ENCODE results near the gene BMP7. TPM values are rescaled to one million over a fixed set of nuclear protein-coding genes. Genes with fewer than 3 reads are reported as not detected.

Gene BMP7
- total RNA-seq, 1 donor from 2014 or later = 3.7 TPM

DNA sequence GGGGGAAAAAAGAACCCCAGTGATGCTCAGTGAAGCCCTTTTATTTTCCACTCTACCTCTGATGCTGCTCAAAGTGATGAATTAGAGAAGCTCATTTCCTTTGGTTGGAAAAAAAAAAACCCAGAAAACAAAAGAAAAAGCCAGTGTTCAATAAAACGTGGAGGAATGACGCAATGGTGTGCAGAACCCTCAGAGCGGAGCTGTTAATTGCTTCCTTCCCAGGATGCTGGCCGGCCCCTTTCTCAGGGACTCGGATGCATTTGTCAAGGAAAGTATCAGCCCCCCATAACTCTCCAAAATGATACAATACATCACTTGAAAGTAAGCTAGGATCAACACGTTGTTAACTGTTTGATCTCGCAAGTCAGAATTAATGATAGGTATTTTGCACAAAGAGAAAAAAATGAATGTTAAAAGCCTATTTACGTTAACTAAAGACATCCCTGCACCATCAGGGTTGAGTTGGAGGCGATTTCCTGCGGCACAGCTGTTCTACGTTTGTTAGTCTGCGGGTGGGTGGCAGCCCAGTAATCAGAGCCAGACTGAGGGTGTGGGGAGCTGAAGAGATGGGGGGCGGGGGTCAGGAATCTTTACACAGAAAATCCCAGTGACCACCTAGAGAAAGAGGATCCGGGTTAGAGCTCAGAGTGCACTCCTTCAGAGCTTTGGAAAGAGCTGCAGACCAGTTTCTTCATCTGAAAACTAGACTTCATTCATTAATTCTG, 132.4 kb downstream of the BMP7 start:
- no peak overlapping the region for H3K4me3 ChIP-seq (ENCODE audit: low read depth, low read length)
- TF ChIP-seq, protein P1, sequence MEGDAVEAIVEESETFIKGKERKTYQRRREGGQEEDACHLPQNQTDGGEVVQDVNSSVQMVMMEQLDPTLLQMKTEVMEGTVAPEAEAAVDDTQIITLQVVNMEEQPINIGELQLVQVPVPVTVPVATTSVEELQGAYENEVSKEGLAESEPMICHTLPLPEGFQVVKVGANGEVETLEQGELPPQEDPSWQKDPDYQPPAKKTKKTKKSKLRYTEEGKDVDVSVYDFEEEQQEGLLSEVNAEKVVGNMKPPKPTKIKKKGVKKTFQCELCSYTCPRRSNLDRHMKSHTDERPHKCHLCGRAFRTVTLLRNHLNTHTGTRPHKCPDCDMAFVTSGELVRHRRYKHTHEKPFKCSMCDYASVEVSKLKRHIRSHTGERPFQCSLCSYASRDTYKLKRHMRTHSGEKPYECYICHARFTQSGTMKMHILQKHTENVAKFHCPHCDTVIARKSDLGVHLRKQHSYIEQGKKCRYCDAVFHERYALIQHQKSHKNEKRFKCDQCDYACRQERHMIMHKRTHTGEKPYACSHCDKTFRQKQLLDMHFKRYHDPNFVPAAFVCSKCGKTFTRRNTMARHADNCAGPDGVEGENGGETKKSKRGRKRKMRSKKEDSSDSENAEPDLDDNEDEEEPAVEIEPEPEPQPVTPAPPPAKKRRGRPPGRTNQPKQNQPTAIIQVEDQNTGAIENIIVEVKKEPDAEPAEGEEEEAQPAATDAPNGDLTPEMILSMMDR (conservative IDR thresholded peaks at IDR 0.05; ENCODE audit: low read depth, low read length) = no peak
- no peak for DNase-seq (ENCODE audit: low read depth)

DNA sequence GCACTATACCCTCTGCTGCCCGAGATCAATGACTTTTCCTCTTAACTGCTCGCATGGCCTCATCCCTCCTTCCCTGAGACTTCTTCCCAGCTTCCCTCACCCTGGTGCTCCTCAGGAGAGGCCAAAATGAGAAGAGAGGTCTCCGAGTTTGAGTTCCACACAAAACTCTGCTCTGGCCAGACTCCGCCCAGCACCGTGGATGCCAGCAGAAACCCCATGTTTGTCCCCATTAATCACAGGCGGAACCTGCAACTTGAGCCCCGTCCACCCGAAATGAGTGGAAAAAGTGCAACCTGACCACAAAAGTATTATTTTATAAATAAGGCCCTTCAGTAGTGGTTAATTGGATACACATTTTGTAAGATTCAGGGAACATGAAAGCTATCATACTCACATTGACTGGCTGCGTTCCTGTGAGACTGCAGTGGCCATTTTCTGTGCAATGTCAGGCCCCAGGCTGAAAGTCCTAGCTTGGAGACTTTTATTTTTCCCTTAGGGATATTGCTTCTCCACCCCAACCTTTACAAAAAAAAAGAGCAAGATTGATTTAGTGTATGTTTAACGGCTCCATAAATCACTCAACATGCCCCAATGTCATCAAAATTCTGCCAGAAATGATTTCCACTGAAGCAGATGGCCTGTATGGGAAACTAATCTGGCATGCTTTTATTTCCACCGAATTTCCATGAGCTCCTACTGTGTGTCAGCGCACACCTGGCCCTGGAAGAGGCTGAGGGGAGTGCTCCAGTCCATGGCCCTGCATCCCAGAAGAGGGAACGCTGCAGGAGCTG, 134.6 kb downstream of the BMP7 start:
- TF ChIP-seq, protein P1 (conservative IDR thresholded peaks at IDR 0.05; ENCODE audit: low read depth, low read length) = no peak
- DNase-seq (ENCODE audit: low read depth) = no peak
- H3K4me3 ChIP-seq (ENCODE audit: low read depth, low read length) = no peak overlapping the region

DNA sequence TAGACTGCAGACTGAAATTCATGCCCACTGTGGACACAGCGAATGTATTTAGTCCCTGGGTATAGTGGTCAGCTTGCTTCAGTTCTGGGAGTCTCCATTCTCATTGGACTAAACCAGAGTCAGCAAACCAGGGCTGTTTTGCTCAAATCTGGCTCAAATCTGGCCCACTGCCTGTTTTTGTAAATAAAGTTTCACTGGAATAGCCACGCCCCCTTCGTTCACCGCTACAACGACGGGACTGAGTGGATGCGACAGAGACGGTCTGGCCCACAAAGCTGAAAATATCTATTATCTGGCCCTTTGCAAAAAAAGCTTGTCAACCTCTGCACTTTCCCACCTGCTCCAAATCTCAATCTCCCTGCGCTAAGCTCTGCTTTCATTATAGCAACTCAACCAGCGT, 135.4 kb downstream of the BMP7 start:
- H3K4me3 ChIP-seq (ENCODE audit: low read depth, low read length) = no peak overlapping the region
- TF ChIP-seq, protein P1 (conservative IDR thresholded peaks at IDR 0.05; ENCODE audit: low read depth, low read length) = no peak
- DNase-seq (ENCODE audit: low read depth) = no peak

DNA sequence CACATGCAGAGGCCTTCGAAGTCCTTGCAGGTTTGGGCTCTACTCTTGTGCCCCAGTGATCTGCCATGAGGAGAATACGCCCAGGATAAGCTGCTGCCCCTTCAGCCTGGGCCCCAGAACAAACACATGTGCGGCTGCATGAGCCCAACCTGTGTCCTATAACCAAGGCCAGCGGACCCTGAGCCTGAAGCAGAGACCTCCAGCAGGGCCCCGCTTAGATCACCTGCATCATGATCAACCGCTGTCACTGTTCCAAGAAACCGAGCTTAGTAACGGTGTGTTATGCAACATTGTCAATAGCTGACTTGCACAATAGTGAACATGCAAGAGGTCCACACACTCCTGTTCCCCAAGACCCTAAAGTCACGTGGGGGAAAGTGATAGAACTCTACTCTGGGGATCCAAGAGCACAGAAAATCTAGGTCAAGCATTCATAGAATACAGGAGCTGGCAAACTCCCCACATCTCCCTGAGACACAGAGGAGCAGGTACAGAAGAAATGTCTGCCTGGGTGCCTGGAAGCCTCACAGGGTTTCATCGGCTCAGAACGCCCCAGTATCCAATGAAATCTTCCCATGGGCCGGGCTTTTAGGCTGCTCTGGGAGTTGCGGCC, 136.2 kb downstream of the BMP7 start:
- no peak for DNase-seq (ENCODE audit: low read depth)
- TF ChIP-seq, protein P1 (conservative IDR thresholded peaks at IDR 0.05; ENCODE audit: low read depth, low read length) = no peak
- H3K4me3 ChIP-seq (ENCODE audit: low read depth, low read length) = no peak overlapping the region

DNA sequence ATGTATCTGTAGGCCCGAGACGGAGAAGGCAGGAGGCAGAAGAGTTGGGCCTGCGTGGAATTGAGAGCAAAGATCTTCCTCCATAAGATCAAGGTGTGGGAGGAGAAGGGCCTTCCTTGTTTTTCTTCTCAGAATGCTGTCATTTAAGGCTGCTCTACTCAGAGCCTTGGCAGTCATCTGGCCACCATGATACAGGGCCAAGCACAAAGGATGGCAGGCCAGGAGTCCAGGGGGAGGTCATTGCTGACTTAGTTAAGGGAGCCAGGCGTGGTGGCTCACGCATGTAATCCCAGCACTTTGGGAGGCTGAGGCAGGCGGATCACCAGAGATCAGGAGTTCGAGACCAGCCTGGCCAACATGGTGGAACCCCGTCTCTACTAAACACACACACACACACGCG, 137.1 kb downstream of the BMP7 start:
- no peak overlapping the region for H3K4me3 ChIP-seq (ENCODE audit: low read depth, low read length)
- no peak for DNase-seq (ENCODE audit: low read depth)
- TF ChIP-seq, protein P1 (conservative IDR thresholded peaks at IDR 0.05; ENCODE audit: low read depth, low read length) = no peak

DNA sequence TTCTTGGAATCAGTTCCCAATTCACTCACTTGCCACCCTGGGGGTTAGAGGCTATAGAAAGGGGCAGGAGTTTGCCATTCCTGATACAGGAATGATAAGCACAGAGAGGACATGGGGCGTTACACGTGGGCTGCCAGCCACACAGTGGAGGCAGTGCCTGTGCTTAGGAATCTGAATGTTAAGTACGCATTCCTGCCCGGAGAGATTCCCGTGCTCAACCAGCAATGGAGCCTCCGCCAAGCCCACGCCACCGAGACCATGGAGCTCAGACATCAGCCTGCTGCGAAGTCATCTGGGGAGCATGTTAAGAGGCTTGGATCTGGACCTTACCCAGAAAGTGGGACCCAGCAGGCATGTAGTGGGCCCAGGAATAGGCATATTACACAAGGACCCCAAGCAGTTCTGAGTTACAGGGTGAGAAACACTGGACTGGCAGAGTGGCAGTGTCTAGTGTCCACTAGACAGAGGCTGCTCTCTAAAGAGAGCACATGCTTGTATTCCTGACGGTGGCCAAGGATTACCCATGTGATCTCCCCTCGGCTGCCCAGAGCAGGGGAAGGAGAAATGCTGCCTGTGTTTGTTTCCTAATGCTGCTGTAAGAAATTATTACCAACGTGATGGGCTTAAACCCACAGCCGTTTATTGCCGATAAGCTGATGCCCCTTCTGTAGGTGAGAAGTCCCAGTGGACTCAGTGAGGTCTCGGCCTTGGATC, 138.2 kb downstream of the BMP7 start:
- no peak overlapping the region for H3K4me3 ChIP-seq (ENCODE audit: low read depth, low read length)

More for the DNA sequence above, 138.2 kb downstream of the BMP7 start:
- TF ChIP-seq, protein P1 (conservative IDR thresholded peaks at IDR 0.05; ENCODE audit: low read depth, low read length) = no peak
- no peak for DNase-seq (ENCODE audit: low read depth)
